K562 (cell line): ENCODE results near the gene MATN1. TPM values are rescaled to one million over a fixed set of nuclear protein-coding genes. Genes with fewer than 3 reads are reported as not detected.

Experiments
- ATAC-seq: fragments of 200-7000 bp; cut with Tn5 transposase; 3 replicates; pipeline ENCODE4 v1.9.1; 2020; ENCODE audit warnings: moderate library complexity
- BruUV-seq: library from RNA; stranded (reverse); fragments of 400-500 nt; replicated peaks from 2 replicates; lab custom pipeline; 2021; lab: Mats Ljungman, UMichigan
- CTCF ChIA-PET: fragments of 300-600 bp; formaldehyde crosslinking; extraction: SDS; loops from one replicate; lab custom pipeline; 2021; ENCODE audit warnings: low intra/inter-chr PET ratio; lab: Yijun Ruan, JAX
- POLR2A ChIA-PET: fragments of 300-600, 350-650 bp; sonication (Branson Sonifier 250); formaldehyde crosslinking; extraction: SDS; loops from one replicate; lab custom pipeline; 2021; ENCODE audit warnings: antibody characterized with exemption, inconsistent platforms; lab: Yijun Ruan, JAX
- DNase-seq, 4 experiments: peaks; one replicate each; pipeline versions ENCODE4 v3.0.0 to v3.0.0-alpha.2; 2011 to 2018; ENCODE audit warnings: low spot score in 3 of 4, mixed read lengths in 3 of 4; ENCODE audit errors: extremely low read depth in 1 of 4
- FAIRE-seq: peaks from 2 replicates; lab custom pipeline; 2011; peaks lifted over from hg19 to GRCh38; lab: Jason Lieb, UNC
- H2AFZ ChIP-seq: 2 replicates; pipeline ENCODE4 v1.6.0; 2011; ENCODE audit warnings: low read depth, low read length, control low read depth, inconsistent platforms
- H3K27ac ChIP-seq: fragments of 200-600 bp; 3 replicates; pipeline ENCODE4 v1.8.0; 2011; ENCODE audit warnings: low read depth, mild to moderate bottlenecking, control low read depth, inconsistent platforms, low read length, moderate library complexity, mixed read lengths; ENCODE audit errors: extremely low read depth
- H3K27me3 ChIP-seq, 2 experiments: fragments of 300-600 bp in 1 of 2; 2 replicates in 1 of 2; 3 replicates in 1 of 2; pipeline versions ENCODE4 v1.6.0 to v1.8.0; 2011; ENCODE audit warnings: inconsistent platforms in 2 of 2, low read length in 2 of 2, mild to moderate bottlenecking in 1 of 2, mixed read lengths in 1 of 2, moderate library complexity in 1 of 2; ENCODE audit not compliant: control insufficient read depth in 2 of 2, insufficient read depth in 2 of 2
- H3K36me3 ChIP-seq: fragments of 300-600 bp; 3 replicates; pipeline ENCODE4 v1.8.0; 2011; ENCODE audit warnings: mild to moderate bottlenecking, low read length, inconsistent platforms; ENCODE audit not compliant: control insufficient read depth, insufficient read depth
- H3K4me1 ChIP-seq, 2 experiments: fragments of 200-600 bp in 1 of 2; replicated peaks in 1 of 2; 2 replicates in 1 of 2; 3 replicates in 1 of 2; pipeline versions ENCODE4 v1.5.1 to v1.8.0; 2011; ENCODE audit warnings: inconsistent platforms in 2 of 2, low read length in 2 of 2, mild to moderate bottlenecking in 1 of 2, mixed read lengths in 1 of 2, moderate library complexity in 1 of 2; ENCODE audit not compliant: control insufficient read depth in 2 of 2, insufficient read depth in 2 of 2
- H3K4me2 ChIP-seq: 2 replicates; pipeline ENCODE4 v1.6.1; 2011; ENCODE audit warnings: low read length, control low read depth, inconsistent platforms, mixed read lengths; ENCODE audit not compliant: insufficient read depth
- H3K4me3 ChIP-seq: fragments of 200-600 bp; sonication (generic), shearing (Covaris generic); 2 replicates; pipeline ENCODE4 v1.5.1; 2016; ENCODE audit warnings: control low read depth, inconsistent platforms
- H3K79me2 ChIP-seq: fragments of 200-600 bp; 3 replicates; pipeline ENCODE4 v1.8.0; 2011; ENCODE audit warnings: low read length, inconsistent platforms; ENCODE audit not compliant: control insufficient read depth, insufficient read depth
- H3K9ac ChIP-seq, 2 experiments: 2 replicates each; pipeline versions ENCODE4 v1.6.0 to v1.6.1; 2011; ENCODE audit warnings: low read depth in 2 of 2, low read length in 2 of 2, control low read depth in 1 of 2, inconsistent platforms in 1 of 2, mild to moderate bottlenecking in 1 of 2, mixed read lengths in 1 of 2; ENCODE audit not compliant: insufficient read depth in 1 of 2
- H3K9me1 ChIP-seq: one replicate; pipeline ENCODE4 v1.6.0; 2011; ENCODE audit warnings: inconsistent platforms, mild to moderate bottlenecking, low read length, moderate library complexity; ENCODE audit not compliant: control insufficient read depth, insufficient read depth
- H3K9me3 ChIP-seq: replicated peaks from 2 replicates; pipeline ENCODE4 v1.5.1; 2011; ENCODE audit warnings: low read depth, low read length, inconsistent platforms; ENCODE audit not compliant: control insufficient read depth, insufficient read depth
- H4K20me1 ChIP-seq: replicated peaks from 2 replicates; pipeline ENCODE4 v1.6.1; 2011; ENCODE audit warnings: low read length, inconsistent platforms, mixed read lengths; ENCODE audit not compliant: control insufficient read depth, insufficient read depth
- KLF1 ChIP-seq: fragments of 450-650 bp; IDR thresholded peaks from 2 replicates; pipeline ENCODE4 v1.6.1; 2016; ENCODE audit warnings: missing genetic modification characterization, missing compliant biosample characterization
- ZBTB26 ChIP-seq: fragments of 450-650 bp; formaldehyde crosslinking; IDR thresholded peaks from 2 replicates; pipeline ENCODE4 v1.4.0; 2022; ENCODE audit warnings: missing genetic modification characterization
- ZFP36 ChIP-seq: fragments of 150-350 bp; IDR thresholded peaks from 2 replicates; pipeline ENCODE4 v1.6.1; 2018; ENCODE audit warnings: low read length, low read depth; ENCODE audit not compliant: partially characterized antibody
- ZNF184 ChIP-seq: sonication (generic); formaldehyde crosslinking; IDR thresholded peaks from 2 replicates; pipeline ENCODE4 v1.5.0; 2020; ENCODE audit warnings: missing genetic modification reagents
- ZNF253 ChIP-seq: fragments of 250-450 bp; sonication (Bioruptor Pico); conservative IDR thresholded peaks from 2 replicates; pipeline ENCODE4 v1.6.1; 2021; ENCODE audit warnings: mild to moderate bottlenecking
- whole genome bisulfite sequencing: fragments of 100-300 bp; shearing (Covaris generic); methylation state at CpG from one replicate; pipeline ENCODE4 v1.1.6; 2016; ENCODE audit warnings: low coverage, mixed read lengths; ENCODE audit not compliant: insufficient coverage; ENCODE audit errors: missing lambda C conversion rate; 5-methylcytosine and 5-hydroxymethylcytosine counted together
- in situ Hi-C: fragments of 300-500 bp; cut with MboI; formaldehyde crosslinking; loops from 4 replicates; pipeline ENCODE4 v1.15.0; 2018; ENCODE audit warnings: inconsistent platforms, mixed read lengths
- intact Hi-C: fragments of 100-400 bp; cut with micrococcal nuclease; formaldehyde crosslinking; loops from 2 replicates; pipeline ENCODE4 v1.14.2; 2022
- polyA plus RNA-seq, 8 experiments: library from polyadenylated mRNA; depleted of rRNA in 4 of 8; stranded (reverse) in 5 of 8; unstranded in 3 of 8; fragments of >200 nt; fragmentation: Nextera tagmentation in 2 of 8; fragmentation: Illumina TruSeq in 1 of 8; extraction: Ambion mirVana in 2 of 8; extraction: Trizol in 1 of 8; gene quantifications; 2 replicates each; pipeline versions ENCODE4 v1.2.1 to v1.2.3, GENCODE V29; 2011 to 2014; ENCODE audit warnings: inconsistent platforms in 1 of 8, missing spikeins in 1 of 8
- total RNA-seq, 7 experiments: library from RNA; depleted of rRNA in 6 of 7; stranded (reverse); fragments of >200 nt in 6 of 7; fragmentation: Illumina TruSeq in 2 of 7; extraction: Trizol in 2 of 7; gene quantifications; 2 replicates each; pipeline versions ENCODE4 v1.2.1 to v1.2.3, GENCODE V29; 2011 to 2021; ENCODE audit warnings: low replicate concordance in 1 of 7
- TF ChIP-seq, protein P1 (sequence below), 2 experiments: fragments of 450-650 bp; IDR thresholded peaks; 2 replicates each; pipeline ENCODE4 v1.6.1; 2018; ENCODE audit warnings: mild to moderate bottlenecking in 2 of 2, low read depth in 1 of 2; ENCODE audit not compliant: partially characterized antibody in 2 of 2

Gene MATN1
- total and polyA plus RNA-seq, 9 of the 15 experiments (the other 6 are each of a cell fraction or from before 2014, with no cell fraction given): 0.10 to 2.3 (median 1.2) TPM

DNA sequence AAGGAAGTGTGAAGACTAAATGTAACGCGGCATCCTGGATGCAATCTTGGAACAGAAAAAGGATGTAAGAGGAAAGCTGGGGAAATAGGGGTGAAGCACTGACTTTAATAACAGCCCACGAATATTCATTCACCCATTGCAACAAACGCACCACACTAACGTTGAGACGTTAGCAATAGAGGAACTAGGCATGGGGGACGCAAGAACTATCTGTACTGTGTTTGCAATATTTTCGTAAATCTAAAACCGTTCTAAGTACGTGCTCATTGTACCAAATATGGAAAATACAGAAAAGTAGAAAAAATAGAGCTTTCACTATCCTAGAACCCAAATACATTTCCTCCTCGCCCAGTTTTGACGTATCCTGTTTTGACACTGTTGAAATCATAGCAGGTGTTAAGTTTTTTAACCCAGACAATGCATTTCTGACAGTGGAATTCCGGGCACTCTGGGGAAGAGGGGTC lies 30.3 kb upstream of the MATN1 start:
- intact Hi-C loops (no loop called here), in situ Hi-C loops (no loop called here)
- no TSS peak for BruUV-seq
- WGBS: 75% methylated on average over 13 of the region's 13 CpGs
- no peak for TF ChIP-seq ZNF253
- no peak for TF ChIP-seq ZFP36
- TF ChIP-seq, protein P1, sequence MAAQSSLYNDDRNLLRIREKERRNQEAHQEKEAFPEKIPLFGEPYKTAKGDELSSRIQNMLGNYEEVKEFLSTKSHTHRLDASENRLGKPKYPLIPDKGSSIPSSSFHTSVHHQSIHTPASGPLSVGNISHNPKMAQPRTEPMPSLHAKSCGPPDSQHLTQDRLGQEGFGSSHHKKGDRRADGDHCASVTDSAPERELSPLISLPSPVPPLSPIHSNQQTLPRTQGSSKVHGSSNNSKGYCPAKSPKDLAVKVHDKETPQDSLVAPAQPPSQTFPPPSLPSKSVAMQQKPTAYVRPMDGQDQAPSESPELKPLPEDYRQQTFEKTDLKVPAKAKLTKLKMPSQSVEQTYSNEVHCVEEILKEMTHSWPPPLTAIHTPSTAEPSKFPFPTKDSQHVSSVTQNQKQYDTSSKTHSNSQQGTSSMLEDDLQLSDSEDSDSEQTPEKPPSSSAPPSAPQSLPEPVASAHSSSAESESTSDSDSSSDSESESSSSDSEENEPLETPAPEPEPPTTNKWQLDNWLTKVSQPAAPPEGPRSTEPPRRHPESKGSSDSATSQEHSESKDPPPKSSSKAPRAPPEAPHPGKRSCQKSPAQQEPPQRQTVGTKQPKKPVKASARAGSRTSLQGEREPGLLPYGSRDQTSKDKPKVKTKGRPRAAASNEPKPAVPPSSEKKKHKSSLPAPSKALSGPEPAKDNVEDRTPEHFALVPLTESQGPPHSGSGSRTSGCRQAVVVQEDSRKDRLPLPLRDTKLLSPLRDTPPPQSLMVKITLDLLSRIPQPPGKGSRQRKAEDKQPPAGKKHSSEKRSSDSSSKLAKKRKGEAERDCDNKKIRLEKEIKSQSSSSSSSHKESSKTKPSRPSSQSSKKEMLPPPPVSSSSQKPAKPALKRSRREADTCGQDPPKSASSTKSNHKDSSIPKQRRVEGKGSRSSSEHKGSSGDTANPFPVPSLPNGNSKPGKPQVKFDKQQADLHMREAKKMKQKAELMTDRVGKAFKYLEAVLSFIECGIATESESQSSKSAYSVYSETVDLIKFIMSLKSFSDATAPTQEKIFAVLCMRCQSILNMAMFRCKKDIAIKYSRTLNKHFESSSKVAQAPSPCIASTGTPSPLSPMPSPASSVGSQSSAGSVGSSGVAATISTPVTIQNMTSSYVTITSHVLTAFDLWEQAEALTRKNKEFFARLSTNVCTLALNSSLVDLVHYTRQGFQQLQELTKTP (IDR thresholded peaks at IDR 0.05; ENCODE audit: low read depth in 1 of 2, partially characterized antibody in 2 of 2): no peak
- no peak for TF ChIP-seq ZNF184
- no peak for TF ChIP-seq KLF1 (tag)
- TF ChIP-seq ZBTB26 (CRISPR knock-in tag): no peak
- TF ChIP-seq, all 486 proteins: peak for 0
- H3K9me1 ChIP-seq: no peaks in the 10 kb centered on the region
- peaks cover 47 to 55% of the 10 kb centered on the region in 2 experiments for H3K4me1 ChIP-seq
- H3K9me3 ChIP-seq: no peaks in the 10 kb centered on the region
- FAIRE-seq (no peak), DNase-seq (no peak), ATAC-seq (no peak)
- H3K9ac ChIP-seq: no peak overlapping the region
- ChIA-PET CTCF (no interaction called here), POLR2A (interaction anchor here (0.5 to 1.8 kb wide), 5 partner anchors 10 to 541 kb away, joined by 3 to 4 read pairs (median 3); no protein-coding TSS in a partner anchor)
- H3K79me2 ChIP-seq: peaks cover 21% of the 10 kb centered on the region; the same call in 2 of the 3 replicates
- H3K4me2 ChIP-seq: no peak overlapping the region
- no peaks in the 10 kb centered on the region for H3K36me3 ChIP-seq
- H2AFZ ChIP-seq: peak overlapping the region; percentile 10; the same call in 1 of the 2 replicates
- no peaks in the 10 kb centered on the region for H4K20me1 ChIP-seq
- no peaks in the 10 kb centered on the region for H3K27me3 ChIP-seq
- H3K27ac ChIP-seq: no peak overlapping the region
- H3K4me3 ChIP-seq: no peak overlapping the region
